ENCODE results near the gene THBS3. TPM values are rescaled to one million over a fixed set of nuclear protein-coding genes. Genes with fewer than 3 reads are reported as not detected.

The THBS3 gene
- polyA plus RNA-seq, 1 donor (not counting 4 experiments of a cell fraction or from before 2014, with no cell fraction given) = 16.2 TPM

GRCh38 chr1:155255243-155256007 is 47.7 kb upstream of the THBS3 start, which contains the start of gene ENTREP3:
Gene ENTREP3, minus strand, starts transcription at chr1:155255483. Its CDS starts 606 bp downstream, at chr1:155254877.
- Histone ChIP-seq H3K27ac (ENCODE audit: control insufficient read depth, insufficient read depth, low read length) (peak within 1 kb of the TSS; percentile 69), H3K9me3 (ENCODE audit: control insufficient read depth, low read depth, low read length) (no peaks in the 10 kb centered on the region), H3K36me3 (ENCODE audit: control insufficient read depth in 2 of 2, extremely low read depth in 1 of 2, insufficient read depth in 2 of 2, low read length in 2 of 2) (peaks cover 7 to 17% of the 10 kb centered on the region in 2 experiments)

GRCh38 chr1:155254714-155255242 is 47.1 kb upstream of the THBS3 start:
- DNase-seq (ENCODE audit: low read depth, low spot score) (no peak), FAIRE-seq (no peak)
- dilution Hi-C loops (cut with MboI; ENCODE audit: extremely low pct_ligation_motif_present, low sequenced_read_pairs) = no loop called here

More at GRCh38 chr1:155255243-155256007, 47.7 kb upstream of the THBS3 start, which contains the start of gene ENTREP3:
- DNase-seq (ENCODE audit: low read depth, low spot score) = no peak
- H3K9ac ChIP-seq (ENCODE audit: control insufficient read depth, extremely low read depth, insufficient read depth, low read length) = peak within 1 kb of the TSS; percentile 77
- H3K4me2 ChIP-seq (ENCODE audit: control insufficient read depth, extremely low read depth, insufficient read depth, low read depth, low read length) = peak within 1 kb of the TSS; percentile 94
- H3K9me1 ChIP-seq (ENCODE audit: control insufficient read depth, extremely low read depth, insufficient read depth, low read length) = no peaks in the 10 kb centered on the region
- H3K79me2 ChIP-seq (ENCODE audit: control insufficient read depth, insufficient read depth, low read length) = peaks cover 16% of the 10 kb centered on the region
- no peaks in the 10 kb centered on the region for H3K27me3 ChIP-seq (ENCODE audit: control insufficient read depth, extremely low read depth, insufficient read depth, low read length)
- no peaks in the 10 kb centered on the region for H4K20me1 ChIP-seq (ENCODE audit: control insufficient read depth, extremely low read depth, insufficient read depth, low read length)
- H2AFZ ChIP-seq (ENCODE audit: control insufficient read depth, low read length) = peak within 1 kb of the TSS; percentile 93
- H3K4me3 ChIP-seq (ENCODE audit: control insufficient read depth in 2 of 3, extremely low read depth in 1 of 3, insufficient read depth in 2 of 3, low read depth in 1 of 3, low read length in 3 of 3) = peak within 1 kb of the TSS; percentile 77 to 83 (median 81)
- dilution Hi-C loops (cut with MboI; ENCODE audit: extremely low pct_ligation_motif_present, low sequenced_read_pairs) = no loop called here
- H3K4me1 ChIP-seq (ENCODE audit: control insufficient read depth, extremely low read depth, insufficient read depth, low read length) = peaks cover 19% of the 10 kb centered on the region
- TF ChIP-seq EZH2 (IDR thresholded peaks at IDR 0.05; ENCODE audit: low read length) (no peak), CTCF (optimal IDR thresholded peaks at IDR 0.05 in 1 of 3, IDR thresholded peaks at IDR 0.05 in 1 of 3, conservative IDR thresholded peaks at IDR 0.05 in 1 of 3; ENCODE audit: extremely low read depth in 1 of 3, insufficient read depth in 2 of 3, low read length in 3 of 3) (no peak)
- no peak for FAIRE-seq

More at GRCh38 chr1:155254714-155255242, 47.1 kb upstream of the THBS3 start:
- no peaks in the 10 kb centered on the region for H3K9me1 ChIP-seq (ENCODE audit: control insufficient read depth, extremely low read depth, insufficient read depth, low read length)
- H3K27ac ChIP-seq (ENCODE audit: control insufficient read depth, insufficient read depth, low read length) = no peak overlapping the region
- no peaks in the 10 kb centered on the region for H3K9me3 ChIP-seq (ENCODE audit: control insufficient read depth, low read depth, low read length)
- no peaks in the 10 kb centered on the region for H4K20me1 ChIP-seq (ENCODE audit: control insufficient read depth, extremely low read depth, insufficient read depth, low read length)
- H3K79me2 ChIP-seq (ENCODE audit: control insufficient read depth, insufficient read depth, low read length) = peaks cover 13% of the 10 kb centered on the region
- peak overlapping the region; percentile 94 for H3K4me2 ChIP-seq (ENCODE audit: control insufficient read depth, extremely low read depth, insufficient read depth, low read depth, low read length)
- TF ChIP-seq EZH2 (IDR thresholded peaks at IDR 0.05; ENCODE audit: low read length) = no peak
- TF ChIP-seq CTCF (optimal IDR thresholded peaks at IDR 0.05 in 1 of 3, IDR thresholded peaks at IDR 0.05 in 1 of 3, conservative IDR thresholded peaks at IDR 0.05 in 1 of 3; ENCODE audit: extremely low read depth in 1 of 3, insufficient read depth in 2 of 3, low read length in 3 of 3) = no peak
- peak overlapping the region; percentile 77 to 83 (median 81) for H3K4me3 ChIP-seq (ENCODE audit: control insufficient read depth in 2 of 3, extremely low read depth in 1 of 3, insufficient read depth in 2 of 3, low read depth in 1 of 3, low read length in 3 of 3)
- H3K9ac ChIP-seq (ENCODE audit: control insufficient read depth, extremely low read depth, insufficient read depth, low read length) = peak overlapping the region; percentile 77
- peak overlapping the region; percentile 93 for H2AFZ ChIP-seq (ENCODE audit: control insufficient read depth, low read length)
- peaks cover 19% of the 10 kb centered on the region for H3K4me1 ChIP-seq (ENCODE audit: control insufficient read depth, extremely low read depth, insufficient read depth, low read length)
- no peaks in the 10 kb centered on the region for H3K27me3 ChIP-seq (ENCODE audit: control insufficient read depth, extremely low read depth, insufficient read depth, low read length)
- peaks cover 7 to 17% of the 10 kb centered on the region in 2 experiments for H3K36me3 ChIP-seq (ENCODE audit: control insufficient read depth in 2 of 2, extremely low read depth in 1 of 2, insufficient read depth in 2 of 2, low read length in 2 of 2)
